Urothelium cell line (cell line): ENCODE data around the gene CHAC2.
"Not testable (repeated sequence)": the region's sequence is repeated elsewhere in the genome, so short reads cannot be mapped to it uniquely, and the experiment has no call there.

ENCODE experiments used
- DNase-seq: peaks from one replicate; pipeline ENCODE4 v3.0.0; 2011; ENCODE audit warnings: low spot score, mixed read lengths
- FAIRE-seq: peaks from 2 replicates; lab custom pipeline; 2011; peaks lifted over from hg19 to GRCh38; lab: Jason Lieb, UNC

CHAC2 gene

GRCh38 chr2:53777134-53777533 lies 9.5 kb downstream of the CHAC2 start:
- DNase-seq (no peak), FAIRE-seq (no peak)

- DNase-seq (no peak), FAIRE-seq (peak; percentile 20)
Measured at GRCh38 chr2:53778536-53779162, 11.0 kb downstream of the CHAC2 start.

GRCh38 chr2:53780056-53780455 lies 12.5 kb downstream of the CHAC2 start:
- DNase-seq, result no peak
- FAIRE-seq, result no peak

GRCh38 chr2:53782676-53783075 lies 15.1 kb downstream of the CHAC2 start:
- FAIRE-seq, result no peak
- DNase-seq, result no peak

- no peak for FAIRE-seq
Measured at GRCh38 chr2:53784436-53784835, 16.8 kb downstream of the CHAC2 start.

GRCh38 chr2:53785366-53785765 lies 17.8 kb downstream of the CHAC2 start:
- DNase-seq, result no peak
- FAIRE-seq, result no peak

More at GRCh38 chr2:53784436-53784835, 16.8 kb downstream of the CHAC2 start:
- DNase-seq, result no peak

- FAIRE-seq (no peak), DNase-seq (peak; percentile 27)
Measured at GRCh38 chr2:53786352-53786704, 18.7 kb downstream of the CHAC2 start.

- DNase-seq (peak; percentile 95), FAIRE-seq (peak; percentile 85)
Measured at GRCh38 chr2:53786705-53787613, 19.4 kb downstream of the CHAC2 start, which contains the start of the genes ASB3 and ERLEC1. Gene ASB3, minus strand, starts transcription at chr2:53786953. Its CDS starts 21,381 bp downstream, at chr2:53765572. Gene ERLEC1, plus strand, starts transcription at chr2:53787044. Its CDS starts 167 bp downstream, at chr2:53787211.

- DNase-seq, result no peak
- FAIRE-seq, result no peak
Measured at GRCh38 chr2:53787614-53788289, 20.1 kb downstream of the CHAC2 start.

- DNase-seq, result no peak
- no peak for FAIRE-seq
Measured at GRCh38 chr2:53793261-53793660, 25.7 kb downstream of the CHAC2 start.

- DNase-seq (no peak), FAIRE-seq (no peak)
Measured at GRCh38 chr2:53793821-53794220, 26.2 kb downstream of the CHAC2 start.

GRCh38 chr2:53801547-53801946 lies 33.9 kb downstream of the CHAC2 start:
- FAIRE-seq (no peak), DNase-seq (no peak)

GRCh38 chr2:53802617-53803151 lies 35.1 kb downstream of the CHAC2 start:
- FAIRE-seq, result no peak
- no peak for DNase-seq

GRCh38 chr2:53811601-53812000 lies 44.0 kb downstream of the CHAC2 start:
- FAIRE-seq (no peak), DNase-seq (no peak)

- FAIRE-seq (no peak), DNase-seq (no peak)
Measured at GRCh38 chr2:53813151-53813550, 45.5 kb downstream of the CHAC2 start.

GRCh38 chr2:53818854-53819435 lies 51.3 kb downstream of the CHAC2 start:
- FAIRE-seq, result no peak
- no peak for DNase-seq

GRCh38 chr2:53819634-53820033 lies 52.0 kb downstream of the CHAC2 start:
- DNase-seq (no peak), FAIRE-seq (no peak)

- no peak for DNase-seq
- no peak for FAIRE-seq
Measured at GRCh38 chr2:53820048-53820447, 52.4 kb downstream of the CHAC2 start.

GRCh38 chr2:53820711-53821110 lies 53.1 kb downstream of the CHAC2 start:
- FAIRE-seq (no peak), DNase-seq (no peak)

- FAIRE-seq, result no peak
- DNase-seq, result no peak
Measured at GRCh38 chr2:53821810-53822209, 54.2 kb downstream of the CHAC2 start.

GRCh38 chr2:53823639-53824038 lies 56.0 kb downstream of the CHAC2 start:
- not testable (repeated sequence) for DNase-seq, FAIRE-seq
